Measurements from ENCODE around the gene RENBP.

The RENBP gene

DNA sequence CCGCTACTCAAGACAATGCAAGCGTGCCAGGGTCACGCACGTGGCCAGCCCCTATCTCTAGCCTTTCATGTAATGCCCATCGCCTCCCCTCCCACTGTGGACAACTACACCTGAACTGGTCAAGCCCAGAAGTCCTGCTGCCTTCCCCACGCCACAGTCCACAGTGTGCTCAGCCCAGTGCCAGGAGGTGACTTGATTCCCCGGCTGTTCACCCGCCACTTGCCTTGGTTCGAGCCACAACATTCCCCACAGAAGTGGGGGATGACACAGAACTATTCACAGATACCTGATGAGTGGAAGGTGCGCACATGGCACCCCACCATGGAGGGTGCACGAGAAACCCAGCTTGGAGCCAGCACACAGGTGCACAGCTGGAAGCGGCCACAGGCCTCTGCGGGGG lies 25.2 kb downstream of the RENBP start:
- DNase-seq (ENCODE audit: low read depth) = no peak

DNA sequence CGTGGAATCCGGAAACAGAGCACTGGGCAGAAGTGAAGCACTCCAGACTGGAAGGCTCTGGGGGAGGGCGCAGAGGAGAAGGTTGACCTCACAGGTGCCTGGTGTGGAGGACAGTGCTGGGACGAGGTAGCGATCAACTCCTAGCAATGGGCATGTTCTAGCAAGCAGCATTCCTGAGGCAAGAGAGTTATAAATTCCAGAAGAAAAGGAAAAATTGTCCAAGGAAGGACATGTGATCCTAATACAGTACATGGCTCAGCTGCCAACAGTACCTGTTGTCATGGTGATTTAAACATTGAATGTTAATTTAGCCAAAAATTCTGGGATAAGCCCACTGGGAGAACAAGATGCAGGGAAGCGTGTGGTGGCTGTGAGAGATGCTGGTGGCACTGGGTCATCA lies 26.6 kb downstream of the RENBP start:
- DNase-seq (ENCODE audit: low read depth) = no peak

DNA sequence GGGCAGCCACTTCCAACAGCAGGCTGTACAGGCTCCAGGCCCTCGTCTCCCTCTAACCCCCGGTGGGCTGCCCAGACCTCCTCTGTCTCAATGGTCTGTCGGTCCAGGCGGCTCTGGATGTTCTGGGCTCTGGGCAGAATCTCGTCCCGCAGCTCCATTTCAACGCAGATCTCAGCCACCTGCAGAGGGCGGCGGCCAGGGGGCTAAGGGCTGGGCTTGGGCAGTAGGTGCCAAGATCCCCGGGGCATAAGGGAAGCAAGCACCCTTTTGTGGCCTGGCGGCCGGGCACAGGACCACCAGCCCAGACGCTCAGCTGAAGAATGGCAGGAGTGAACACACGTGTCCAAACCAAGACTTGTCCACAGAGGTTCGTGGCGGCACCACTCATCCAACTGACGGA lies 30.7 kb downstream of the RENBP start:
- DNase-seq (ENCODE audit: low read depth) = no peak

DNA sequence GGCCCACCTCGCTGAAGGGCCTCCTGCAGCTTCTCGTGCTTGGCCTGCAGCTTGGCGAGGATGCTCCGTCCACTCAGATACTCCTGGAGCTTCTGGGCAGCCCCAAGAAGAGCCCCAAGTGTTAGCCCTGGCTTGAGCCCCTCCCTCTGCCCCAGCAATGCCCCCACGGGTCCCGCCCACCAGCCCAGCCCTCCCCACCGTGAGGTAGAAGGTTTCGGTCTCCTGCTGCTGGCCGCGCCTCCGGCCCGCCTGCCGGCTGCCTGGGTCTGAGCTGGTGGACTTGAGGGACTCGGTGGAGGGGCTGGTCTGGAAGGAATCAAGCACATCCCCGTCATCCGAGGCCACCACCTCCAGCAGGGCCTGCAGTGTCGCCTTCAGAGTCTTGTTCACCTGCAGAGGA lies 31.2 kb downstream of the RENBP start:
- no peak for DNase-seq (ENCODE audit: low read depth)

DNA sequence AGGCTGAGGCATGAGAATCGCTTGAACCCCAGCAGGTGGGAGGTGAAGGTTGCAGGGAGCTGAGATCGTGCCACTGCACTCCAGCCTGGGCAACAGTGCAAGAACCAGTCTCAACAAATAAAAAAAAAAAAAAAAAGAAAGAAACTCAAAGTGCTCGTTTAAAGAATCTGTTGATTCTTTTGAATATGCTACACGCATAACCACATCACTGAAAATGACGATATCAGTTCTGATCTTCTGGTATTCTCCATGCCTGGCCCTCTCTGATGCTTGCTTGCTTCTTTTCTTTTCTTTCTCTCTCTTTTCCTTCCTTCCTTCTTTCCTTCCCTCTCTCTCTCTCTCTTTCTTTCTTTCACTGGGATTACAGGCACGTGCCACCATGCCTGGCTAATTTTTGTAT lies 32.6 kb downstream of the RENBP start:
- DNase-seq (ENCODE audit: low read depth) = no peak

DNA sequence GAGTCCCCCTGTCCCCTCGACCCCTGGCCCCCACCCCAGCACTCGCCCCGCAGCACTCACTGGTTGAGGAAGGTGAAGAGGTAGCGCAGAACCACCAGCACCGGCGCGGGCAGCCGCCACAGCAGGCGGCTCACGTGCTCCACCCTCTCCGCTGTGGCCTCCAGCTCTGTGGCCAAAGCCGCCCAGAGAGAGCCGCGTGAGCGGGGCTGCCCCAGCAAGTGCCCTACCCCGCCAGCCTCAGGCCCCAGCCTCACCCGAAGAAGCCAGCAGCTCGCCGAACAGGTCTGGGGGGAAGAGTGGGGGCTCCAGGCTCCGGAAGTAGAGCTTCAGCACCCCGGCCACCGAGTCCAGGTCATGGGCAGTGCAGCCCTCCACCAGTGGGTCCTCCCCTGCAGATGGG lies 34.0 kb downstream of the RENBP start:
- DNase-seq (ENCODE audit: low read depth) = no peak

DNA sequence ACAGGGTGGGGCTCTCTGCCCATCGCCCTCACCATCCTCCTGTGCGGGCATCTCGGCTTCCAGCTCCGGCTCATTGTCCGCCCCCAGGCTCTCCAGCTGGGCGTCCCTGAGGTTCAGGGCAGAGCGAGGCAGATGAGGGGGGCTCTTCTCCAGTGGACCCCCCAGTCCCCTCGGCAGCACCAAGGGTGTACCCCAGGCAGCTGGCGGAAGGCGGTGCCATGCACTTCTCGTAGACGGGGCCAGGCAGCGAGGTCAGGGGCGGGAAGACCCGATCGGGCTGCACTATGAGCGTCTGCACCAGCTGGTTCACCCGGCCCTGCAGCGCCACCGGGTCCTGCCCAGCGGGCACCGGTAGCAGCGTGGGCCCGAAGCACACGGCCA lies 34.5 kb downstream of the RENBP start:
- DNase-seq (ENCODE audit: low read depth) = no peak

DNA sequence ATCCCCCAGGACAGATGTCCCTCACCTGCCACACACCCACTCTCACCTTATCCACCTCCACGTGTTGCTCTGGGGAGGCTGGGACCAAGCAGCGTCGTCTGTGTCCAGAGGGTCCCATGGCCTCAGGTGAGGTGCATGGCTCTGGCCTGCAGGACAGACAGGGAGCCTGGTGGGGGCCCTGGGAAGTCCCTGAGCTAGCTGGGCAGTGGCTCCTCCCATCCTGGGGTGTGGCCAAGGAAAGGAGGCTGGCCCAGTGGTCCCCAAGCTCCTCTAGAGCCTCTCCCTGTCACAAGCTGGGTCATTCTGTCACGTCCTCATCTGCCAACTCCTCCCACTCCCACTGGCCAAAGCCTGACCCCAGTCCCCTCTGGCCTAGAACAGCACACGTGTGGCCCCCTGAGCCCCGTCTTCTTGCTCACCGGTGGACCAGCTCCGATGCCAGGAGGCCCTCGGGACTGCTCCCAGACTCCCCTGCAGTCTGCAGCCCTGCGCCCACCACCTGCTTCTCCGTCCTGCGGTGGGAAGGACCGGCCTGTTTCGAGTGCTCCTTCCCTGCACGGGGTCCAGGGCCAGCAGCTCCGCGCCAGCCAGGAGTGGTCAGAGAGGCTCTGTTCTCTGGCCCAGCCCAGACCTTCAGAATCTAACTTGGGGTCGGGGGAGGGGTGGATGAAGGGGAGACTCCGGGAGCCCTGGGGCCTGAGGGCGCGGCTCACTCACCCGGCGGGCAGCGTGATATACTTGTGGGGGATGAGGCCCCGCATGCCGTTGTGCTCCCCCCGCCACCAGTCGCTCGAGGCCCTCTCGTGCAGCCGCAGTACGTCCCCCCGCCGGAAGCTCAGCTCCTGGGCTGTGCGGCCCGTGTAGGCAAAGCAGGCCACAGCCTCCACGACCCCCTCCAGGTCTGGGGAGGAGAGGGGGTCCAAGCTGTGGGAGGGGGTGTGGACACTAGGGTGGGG lies 35.1 kb downstream of the RENBP start:
- DNase-seq (ENCODE audit: low read depth) = no peak

DNA sequence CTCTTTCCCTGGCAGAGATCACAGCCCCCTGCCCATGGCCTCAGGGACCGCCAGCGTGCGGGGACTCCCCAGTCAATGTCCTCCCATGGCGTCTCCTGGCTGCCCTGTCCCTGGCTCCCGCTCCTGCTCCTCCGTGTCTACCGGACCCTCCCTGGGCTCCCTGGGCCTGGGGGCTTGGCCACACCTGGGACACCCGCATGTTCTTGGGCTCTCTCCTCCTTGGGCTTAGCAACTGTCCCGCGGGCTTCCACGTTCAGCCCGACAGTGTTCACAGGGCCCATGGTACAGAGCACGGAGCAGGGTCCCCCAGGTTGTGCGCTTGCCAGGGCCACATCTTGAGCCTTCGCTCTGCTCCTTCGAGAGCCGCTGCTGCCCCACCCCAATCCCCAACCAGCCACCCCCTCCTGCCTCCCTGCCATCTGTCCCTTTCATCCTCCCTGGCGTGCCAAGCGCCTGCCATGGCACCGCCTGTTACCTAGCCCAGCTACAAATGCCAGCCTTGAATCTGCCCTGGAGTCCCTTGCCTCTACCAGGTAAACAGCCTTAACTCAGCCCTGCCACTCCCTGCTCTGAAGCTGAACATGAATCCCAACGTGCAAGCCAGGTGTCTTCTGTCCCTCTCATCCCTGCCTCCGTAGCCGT lies 36.1 kb downstream of the RENBP start:
- no peak for DNase-seq (ENCODE audit: low read depth)

DNA sequence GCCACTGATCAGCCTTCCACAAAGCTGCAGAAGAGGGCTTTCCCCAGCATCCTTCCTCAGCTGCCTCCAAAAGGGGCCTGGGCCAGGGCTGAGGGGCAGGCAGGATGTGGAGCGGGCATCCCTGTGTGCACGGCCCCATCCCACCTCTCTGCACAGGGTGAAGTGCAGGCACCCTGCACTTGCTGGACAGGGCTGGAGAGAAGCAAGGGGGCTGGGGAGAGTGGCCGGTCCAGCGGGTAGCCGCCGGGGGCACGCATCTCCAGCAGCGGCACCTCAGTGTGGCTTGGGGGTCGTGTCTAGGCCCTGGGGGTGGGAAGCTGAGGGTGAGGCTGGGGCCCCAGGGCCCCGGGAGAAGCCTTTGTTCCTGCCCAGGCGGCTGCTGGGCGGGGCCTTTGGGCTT lies 37.0 kb downstream of the RENBP start:
- DNase-seq (ENCODE audit: low read depth) = no peak

DNA sequence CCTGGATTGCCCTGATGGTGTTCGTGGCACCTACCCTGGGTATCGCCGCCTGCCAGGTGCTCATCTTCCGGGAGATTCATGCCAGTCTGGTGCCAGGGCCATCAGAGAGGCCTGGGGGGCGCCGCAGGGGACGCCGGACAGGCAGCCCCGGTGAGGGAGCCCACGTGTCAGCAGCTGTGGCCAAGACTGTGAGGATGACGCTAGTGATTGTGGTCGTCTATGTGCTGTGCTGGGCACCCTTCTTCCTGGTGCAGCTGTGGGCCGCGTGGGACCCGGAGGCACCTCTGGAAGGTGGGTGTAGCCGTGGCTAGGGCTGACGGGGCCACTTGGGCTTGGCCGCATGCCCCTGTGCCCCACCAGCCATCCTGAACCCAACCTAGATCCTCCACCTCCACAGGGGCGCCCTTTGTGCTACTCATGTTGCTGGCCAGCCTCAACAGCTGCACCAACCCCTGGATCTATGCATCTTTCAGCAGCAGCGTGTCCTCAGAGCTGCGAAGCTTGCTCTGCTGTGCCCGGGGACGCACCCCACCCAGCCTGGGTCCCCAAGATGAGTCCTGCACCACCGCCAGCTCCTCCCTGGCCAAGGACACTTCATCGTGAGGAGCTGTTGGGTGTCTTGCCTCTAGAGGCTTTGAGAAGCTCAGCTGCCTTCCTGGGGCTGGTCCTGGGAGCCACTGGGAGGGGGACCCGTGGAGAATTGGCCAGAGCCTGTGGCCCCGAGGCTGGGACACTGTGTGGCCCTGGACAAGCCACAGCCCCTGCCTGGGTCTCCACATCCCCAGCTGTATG lies 38.1 kb downstream of the RENBP start:
- DNase-seq (ENCODE audit: low read depth) = no peak

DNA sequence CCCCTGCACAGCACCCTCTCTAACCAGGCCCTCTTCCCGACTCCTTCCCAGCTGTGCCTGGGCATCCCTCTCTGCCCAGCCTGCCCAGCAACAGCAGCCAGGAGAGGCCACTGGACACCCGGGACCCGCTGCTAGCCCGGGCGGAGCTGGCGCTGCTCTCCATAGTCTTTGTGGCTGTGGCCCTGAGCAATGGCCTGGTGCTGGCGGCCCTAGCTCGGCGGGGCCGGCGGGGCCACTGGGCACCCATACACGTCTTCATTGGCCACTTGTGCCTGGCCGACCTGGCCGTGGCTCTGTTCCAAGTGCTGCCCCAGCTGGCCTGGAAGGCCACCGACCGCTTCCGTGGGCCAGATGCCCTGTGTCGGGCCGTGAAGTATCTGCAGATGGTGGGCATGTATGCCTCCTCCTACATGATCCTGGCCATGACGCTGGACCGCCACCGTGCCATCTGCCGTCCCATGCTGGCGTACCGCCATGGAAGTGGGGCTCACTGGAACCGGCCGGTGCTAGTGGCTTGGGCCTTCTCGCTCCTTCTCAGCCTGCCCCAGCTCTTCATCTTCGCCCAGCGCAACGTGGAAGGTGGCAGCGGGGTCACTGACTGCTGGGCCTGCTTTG lies 38.9 kb downstream of the RENBP start:
- DNase-seq (ENCODE audit: low read depth) = no peak

DNA sequence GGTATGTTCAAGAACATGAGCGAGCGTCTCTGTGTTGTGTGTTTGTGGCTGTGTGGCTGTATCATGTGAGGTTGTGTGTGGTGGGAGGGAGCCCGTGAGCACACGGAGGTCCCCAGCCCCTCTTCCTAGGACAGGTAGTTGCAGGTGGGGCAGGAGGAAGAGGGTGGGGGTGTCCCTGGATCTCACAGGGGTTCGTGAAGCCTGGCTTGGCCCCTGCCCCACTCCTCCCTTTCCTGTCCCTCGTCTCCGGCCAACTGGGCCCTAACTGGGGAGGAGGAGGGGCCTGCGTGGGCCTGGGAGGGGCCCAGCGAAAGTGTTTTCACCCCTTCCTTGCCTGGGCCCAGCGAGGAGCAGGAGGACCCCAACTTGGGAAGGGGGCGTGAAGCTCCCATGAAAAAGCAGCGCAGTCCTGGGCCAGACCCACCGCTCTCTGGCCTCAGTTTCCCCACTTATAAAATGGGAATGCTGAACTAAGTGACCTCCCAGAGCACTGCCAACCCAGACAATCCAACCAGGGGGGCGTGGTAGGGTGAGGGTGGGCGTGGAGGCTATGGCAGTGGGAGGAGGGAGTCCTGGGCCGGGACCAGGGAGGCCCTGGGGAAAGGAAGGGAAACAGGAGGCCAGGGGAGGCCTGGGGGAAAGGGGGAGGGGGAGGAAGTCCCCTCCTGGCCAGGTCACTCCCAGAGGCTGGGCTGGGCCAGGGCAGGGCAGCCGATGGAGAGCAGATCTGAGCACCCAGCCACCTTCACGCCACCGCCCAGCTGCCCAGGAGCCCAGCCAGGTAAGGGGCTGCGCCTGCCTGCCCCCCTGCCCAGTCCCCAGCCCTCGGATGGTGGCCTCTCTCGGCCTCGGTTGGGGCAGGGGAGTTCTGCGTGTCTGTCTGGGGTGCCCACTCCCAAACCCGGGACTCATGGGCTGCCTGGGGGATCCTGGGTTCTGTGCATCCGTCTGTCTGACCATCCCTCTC lies 40.2 kb downstream of the RENBP start, which contains the start of gene AVPR2:
Gene AVPR2, plus strand, starts transcription at position 683 of the 967 bp plus-strand sequence. CDS start 473 bp downstream, outside the sequence.
- DNase-seq (ENCODE audit: low read depth) = no peak

DNA sequence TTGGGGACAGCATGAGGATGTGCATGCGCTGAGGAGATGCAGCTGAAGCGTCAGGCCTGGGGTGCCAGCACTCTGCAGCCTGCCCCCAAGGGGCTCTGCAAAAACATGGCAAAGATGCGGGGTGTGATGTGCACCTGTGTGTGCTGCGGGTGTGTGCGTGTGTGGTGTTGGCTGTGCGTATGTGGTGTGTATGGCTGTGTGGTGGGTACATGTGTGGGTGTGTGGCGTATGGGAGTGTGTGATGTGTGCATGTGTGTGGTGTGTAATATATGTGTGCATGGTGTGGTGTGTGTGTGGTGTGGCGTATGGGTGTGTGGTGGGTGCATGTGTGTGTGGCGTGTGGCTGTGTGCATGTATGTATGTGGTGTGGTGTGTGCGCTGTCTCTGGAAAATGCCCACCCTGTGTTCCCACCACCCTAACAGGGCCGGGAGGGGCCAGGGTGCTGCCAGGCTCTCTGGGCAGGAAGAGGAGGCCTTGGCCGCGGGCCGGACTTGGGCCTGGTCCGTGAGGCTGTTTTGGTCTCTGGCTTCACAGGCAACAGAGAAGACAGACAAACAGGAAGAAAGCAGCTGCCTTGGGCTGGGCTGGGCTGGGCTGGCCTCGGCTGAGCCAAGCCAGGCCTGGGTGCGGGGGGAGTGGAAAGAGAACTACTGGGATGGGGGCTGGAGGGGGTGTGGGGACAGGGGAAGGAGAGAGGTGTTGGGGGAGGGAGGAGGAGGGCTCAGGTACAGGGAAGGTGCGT lies 41.0 kb downstream of the RENBP start:
- DNase-seq (ENCODE audit: low read depth) = no peak

DNA sequence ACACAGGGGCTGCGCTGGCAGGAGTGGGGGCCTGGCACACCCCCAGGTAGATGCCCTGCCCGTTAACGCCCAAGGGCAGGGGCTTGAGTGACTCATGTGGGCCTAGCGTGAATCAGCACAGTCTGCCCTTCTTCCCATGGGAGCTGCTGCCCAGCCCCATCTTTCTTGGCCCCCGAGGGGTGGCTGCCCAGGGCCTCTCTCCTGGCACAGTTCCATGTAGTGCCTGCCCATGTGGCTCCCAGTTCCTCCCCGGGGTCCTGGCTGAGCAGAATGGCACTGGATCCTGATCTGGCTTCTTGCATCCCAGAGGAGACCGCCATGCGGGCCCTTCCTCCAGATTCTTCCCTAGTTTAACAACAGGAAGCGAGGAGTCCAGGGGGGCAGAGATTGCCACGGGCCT lies 42.1 kb downstream of the RENBP start:
- peak; percentile 54 for DNase-seq (ENCODE audit: low read depth)

DNA sequence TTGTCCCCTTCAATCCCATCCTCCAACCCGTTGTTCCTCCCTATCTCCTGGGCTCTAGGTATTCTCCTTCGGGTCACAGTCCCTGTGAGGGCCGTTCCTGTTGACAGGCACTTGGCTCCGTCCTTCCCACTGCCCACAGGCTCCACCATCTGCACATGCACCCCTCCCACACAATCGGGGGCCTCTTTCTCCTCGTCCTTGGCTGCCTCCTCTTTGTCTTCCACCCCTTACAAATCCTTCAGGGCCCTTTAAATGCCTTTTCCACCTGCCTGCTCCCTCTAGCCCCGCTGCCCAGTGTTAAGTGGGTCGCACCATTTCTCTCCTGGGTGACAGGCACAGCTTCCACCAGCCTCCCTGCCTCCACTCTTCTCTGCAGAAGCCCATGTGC lies 42.7 kb downstream of the RENBP start:
- DNase-seq (ENCODE audit: low read depth) = no peak

DNA sequence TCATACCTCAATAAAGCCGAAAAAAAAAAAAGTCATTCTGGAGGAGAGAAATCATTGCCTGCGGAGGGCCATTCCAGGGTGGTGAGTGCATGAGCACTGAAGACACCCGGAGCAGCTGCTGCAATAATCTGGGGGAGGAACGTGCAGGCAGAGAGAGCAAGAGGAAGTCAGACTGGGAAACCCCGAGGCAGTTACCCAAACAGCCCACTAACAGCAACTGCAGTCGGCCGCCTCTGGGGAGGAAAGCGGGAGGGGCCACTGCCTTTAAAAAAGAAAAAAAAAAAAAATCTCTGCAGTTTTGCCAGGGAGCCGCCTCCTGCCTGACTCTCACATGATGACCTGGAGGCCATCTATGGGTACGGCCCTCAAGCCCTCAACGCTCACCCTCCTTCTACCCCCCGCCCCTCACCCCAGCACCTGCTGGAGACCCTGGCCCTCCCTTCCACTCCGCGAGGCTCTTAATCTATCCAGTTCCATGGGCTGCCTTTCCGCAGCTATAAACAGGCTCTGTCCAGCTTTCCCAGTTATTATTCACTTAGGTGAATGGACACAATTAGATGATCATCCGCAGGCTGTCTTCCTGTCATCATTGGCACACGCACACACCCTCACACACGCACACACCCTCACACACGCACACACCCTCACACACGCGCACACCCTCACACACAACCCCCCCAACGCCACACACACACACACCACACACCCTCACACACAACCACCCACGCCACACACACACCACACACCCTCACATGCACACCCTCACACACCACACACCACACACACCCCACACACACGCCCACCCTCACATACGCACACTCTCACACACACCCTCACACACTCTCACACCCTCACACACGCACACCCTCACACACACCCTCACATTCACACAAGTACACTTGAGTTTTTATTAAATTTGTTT lies 43.4 kb downstream of the RENBP start:
- peak; percentile 91 for DNase-seq (ENCODE audit: low read depth)

DNA sequence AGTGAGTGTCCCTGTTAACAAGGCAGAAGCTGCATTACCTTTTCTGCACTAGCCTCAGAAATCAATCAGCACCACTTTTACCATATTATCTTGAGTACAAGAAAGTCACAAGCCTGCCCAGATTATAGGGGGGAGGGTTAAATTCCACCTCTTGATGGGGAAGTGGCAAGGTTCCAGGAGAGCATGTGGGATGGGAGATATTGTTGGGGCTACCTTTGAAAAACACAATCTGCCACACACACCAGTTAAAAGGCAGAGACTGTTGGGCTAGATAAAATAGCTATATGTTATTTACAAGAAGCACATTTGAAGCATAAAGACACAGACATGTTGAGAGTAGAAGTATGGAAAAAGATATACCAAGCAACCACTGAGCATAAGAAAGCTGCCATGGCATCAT lies 46.5 kb downstream of the RENBP start:
- DNase-seq (ENCODE audit: low read depth) = no peak

DNA sequence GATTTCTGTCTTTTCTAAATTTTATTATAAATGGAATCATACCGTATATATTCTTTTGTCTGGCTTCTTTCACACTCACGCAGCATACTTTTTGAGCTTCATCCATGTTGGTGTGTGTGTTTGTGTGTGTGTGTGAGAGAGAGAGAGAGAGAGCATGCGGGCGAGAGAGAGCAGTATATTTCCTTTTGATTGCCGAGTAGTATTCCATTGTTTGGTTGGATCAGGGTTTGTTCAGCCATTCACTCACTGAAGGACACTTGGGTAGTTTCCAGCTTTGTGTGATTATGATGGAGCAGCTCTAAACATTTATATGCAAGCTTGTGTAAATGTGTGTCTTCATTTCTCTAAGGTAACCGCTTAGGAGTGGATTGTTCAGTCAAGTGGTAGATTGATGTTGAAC lies 55.3 kb downstream of the RENBP start:
- DNase-seq (ENCODE audit: low read depth) = no peak
